Measurements from ENCODE around the gene PSMB7. TPM values are rescaled to one million over a fixed set of nuclear protein-coding genes. Genes with fewer than 3 reads are reported as not detected.
A peak's percentile ranks its signal among the peaks of the same experiment; 100 is the strongest.

PSMB7 gene
- polyA plus RNA-seq, 3 donors from 2014 or later = 167 to 256 (median 186) TPM

- Mint-ChIP-seq H3K4me1 (peaks cover 35 to 79% of the 10 kb centered on the region in 2 donors), H3K36me3 (no peaks in the 10 kb centered on the region), H3K4me3 (no peak overlapping the region), H3K27me3 (ENCODE audit: low read depth in 3 of 3) (no peaks in the 10 kb centered on the region), H3K27ac (no peak overlapping the region), H3K9me3 (no peaks in the 10 kb centered on the region)
- no peak for DNase-seq
Measured at GRCh38 chr9:124392254-124392870, 22.9 kb downstream of the PSMB7 start.

DNA sequence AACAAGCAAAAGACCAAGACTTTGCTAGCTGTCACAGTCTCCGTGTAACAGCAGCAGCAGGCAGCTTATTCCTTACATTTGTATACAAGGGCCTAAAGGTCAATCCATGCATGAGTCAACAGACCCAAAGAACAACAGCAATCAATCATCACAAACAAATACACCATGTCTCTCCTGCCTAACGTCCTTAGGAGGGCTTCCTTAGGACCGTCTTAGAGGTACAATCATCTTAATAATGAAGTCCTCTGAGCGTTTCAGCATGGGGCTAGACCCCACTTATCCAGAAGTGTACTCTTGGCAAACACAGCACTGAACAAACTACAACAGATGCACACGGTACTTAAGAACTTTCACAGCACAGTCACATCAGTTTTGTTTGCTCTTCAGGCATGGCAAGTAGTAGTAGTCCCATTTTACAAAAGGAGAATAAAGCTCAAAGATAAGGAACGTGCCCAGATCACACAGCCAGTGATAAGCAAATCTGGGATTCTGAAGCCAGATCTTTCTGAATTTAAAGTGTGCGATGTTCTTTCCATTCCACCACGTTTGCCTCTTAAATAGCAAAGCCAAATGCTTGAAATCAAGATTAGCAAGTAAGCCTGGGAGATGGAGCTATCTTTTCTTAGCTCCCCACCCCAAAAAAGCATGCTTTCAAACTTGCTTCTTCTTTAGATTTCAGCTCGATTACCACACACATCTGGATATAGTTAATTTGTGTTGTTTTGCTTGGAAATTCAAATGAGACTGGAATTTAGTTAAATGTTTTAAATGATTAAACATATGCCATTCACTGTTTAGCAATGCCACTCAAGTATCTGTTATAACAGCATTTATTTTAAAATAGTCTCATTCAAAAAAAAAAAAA lies 24.2 kb downstream of the PSMB7 start:
- no peaks in the 10 kb centered on the region for H3K36me3 Mint-ChIP-seq
- H3K9me3 Mint-ChIP-seq = no peaks in the 10 kb centered on the region
- peak overlapping the region in 1 of 6 donors; percentile 54 for H3K27ac Mint-ChIP-seq
- no peaks in the 10 kb centered on the region for H3K27me3 Mint-ChIP-seq (ENCODE audit: low read depth in 3 of 3)
- no peak for DNase-seq
- no peak overlapping the region for H3K4me3 Mint-ChIP-seq
- peaks cover 38 to 85% of the 10 kb centered on the region in 2 donors for H3K4me1 Mint-ChIP-seq

GRCh38 chr9:124389146-124389939 lies 25.9 kb downstream of the PSMB7 start:
- H3K27me3 Mint-ChIP-seq (ENCODE audit: low read depth in 3 of 3) = no peaks in the 10 kb centered on the region
- no peaks in the 10 kb centered on the region for H3K36me3 Mint-ChIP-seq
- H3K4me1 Mint-ChIP-seq = peaks cover 32 to 73% of the 10 kb centered on the region in 2 donors
- H3K9me3 Mint-ChIP-seq = no peaks in the 10 kb centered on the region
- H3K27ac Mint-ChIP-seq = peak overlapping the region in 1 of 6 donors; percentile 66
- H3K4me3 Mint-ChIP-seq = no peak overlapping the region
- DNase-seq = no peak

- no peak overlapping the region for H3K27ac Mint-ChIP-seq
- peaks cover 0 to 8% (median 6%) of the 10 kb centered on the region in 3 donors for H3K36me3 Mint-ChIP-seq
- no peak overlapping the region for H3K4me3 Mint-ChIP-seq
- H3K4me1 Mint-ChIP-seq = peaks cover 29 to 66% of the 10 kb centered on the region in 2 donors
- DNase-seq = no peak
- peaks cover 0 to 4% (median 0%) of the 10 kb centered on the region in 3 donors for H3K27me3 Mint-ChIP-seq (ENCODE audit: low read depth in 3 of 3)
- no peaks in the 10 kb centered on the region for H3K9me3 Mint-ChIP-seq
Measured at GRCh38 chr9:124388275-124389048, 26.8 kb downstream of the PSMB7 start.

DNA sequence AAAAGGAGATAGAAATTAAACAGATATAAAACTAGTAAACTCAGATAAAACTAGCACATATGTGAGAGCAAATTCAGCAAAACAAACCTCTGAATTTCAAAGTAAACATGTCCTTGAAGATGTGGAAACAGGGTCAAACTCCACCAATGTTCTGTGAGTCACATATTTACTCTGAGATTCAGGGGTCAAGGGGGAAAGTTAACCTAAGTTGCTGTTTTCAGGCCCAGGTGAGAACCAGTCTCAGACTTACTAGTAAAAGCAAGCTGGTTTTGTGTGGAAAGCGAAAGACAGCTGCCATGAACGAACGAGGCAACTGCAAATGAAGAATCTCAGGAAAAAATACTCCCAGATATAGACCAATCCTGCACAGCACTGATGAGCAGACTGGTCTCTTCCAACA lies 29.0 kb downstream of the PSMB7 start:
- H3K27ac Mint-ChIP-seq = peak overlapping the region in 1 of 6 donors; percentile 67
- H3K9me3 Mint-ChIP-seq = no peaks in the 10 kb centered on the region
- peaks cover 0 to 4% (median 0%) of the 10 kb centered on the region in 3 donors for H3K27me3 Mint-ChIP-seq (ENCODE audit: low read depth in 3 of 3)
- peaks cover 5 to 16% (median 9%) of the 10 kb centered on the region in 3 donors for H3K36me3 Mint-ChIP-seq
- DNase-seq = no peak
- H3K4me3 Mint-ChIP-seq = no peak overlapping the region
- peaks cover 34 to 69% of the 10 kb centered on the region in 2 donors for H3K4me1 Mint-ChIP-seq

DNA sequence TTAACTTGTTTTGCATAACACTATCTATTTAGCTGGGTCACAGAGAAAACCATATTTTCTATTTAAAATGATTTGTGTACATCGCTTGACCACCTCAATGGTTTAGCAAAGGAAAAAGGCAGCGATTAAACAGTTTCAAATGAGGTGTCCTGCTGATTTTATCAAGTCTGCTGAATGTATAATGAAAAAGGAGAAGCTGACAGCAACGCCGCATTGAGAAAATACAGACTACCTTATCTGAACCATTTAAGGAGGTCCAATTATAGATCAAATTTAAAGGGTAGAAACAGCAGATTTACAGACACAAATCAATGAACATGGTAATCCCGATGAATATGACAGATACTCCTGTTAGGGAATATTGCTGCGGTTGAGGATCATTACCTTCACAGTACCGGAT lies 29.6 kb downstream of the PSMB7 start:
- no peak overlapping the region for H3K4me3 Mint-ChIP-seq
- DNase-seq = no peak
- H3K9me3 Mint-ChIP-seq = no peaks in the 10 kb centered on the region
- peak overlapping the region in 1 of 6 donors; percentile 64 for H3K27ac Mint-ChIP-seq
- H3K27me3 Mint-ChIP-seq (ENCODE audit: low read depth in 3 of 3) = peaks cover 0 to 4% (median 0%) of the 10 kb centered on the region in 3 donors
- peaks cover 5 to 16% (median 9%) of the 10 kb centered on the region in 3 donors for H3K36me3 Mint-ChIP-seq
- peaks cover 30 to 67% of the 10 kb centered on the region in 2 donors for H3K4me1 Mint-ChIP-seq

- H3K36me3 Mint-ChIP-seq = peaks cover 5 to 19% (median 9%) of the 10 kb centered on the region in 3 donors
- H3K9me3 Mint-ChIP-seq = no peaks in the 10 kb centered on the region
- H3K27me3 Mint-ChIP-seq (ENCODE audit: low read depth in 3 of 3) = peaks cover 0 to 4% (median 0%) of the 10 kb centered on the region in 3 donors
Measured at GRCh38 chr9:124384846-124385245, 30.4 kb downstream of the PSMB7 start.

GRCh38 chr9:124384210-124384609 lies 31.0 kb downstream of the PSMB7 start:
- H3K4me1 Mint-ChIP-seq = peaks cover 27 to 61% of the 10 kb centered on the region in 2 donors
- peaks cover 5 to 19% (median 9%) of the 10 kb centered on the region in 3 donors for H3K36me3 Mint-ChIP-seq
- H3K27ac Mint-ChIP-seq = no peak overlapping the region
- no peak for DNase-seq
- H3K4me3 Mint-ChIP-seq = no peak overlapping the region
- no peaks in the 10 kb centered on the region for H3K9me3 Mint-ChIP-seq
- peaks cover 0 to 4% (median 0%) of the 10 kb centered on the region in 3 donors for H3K27me3 Mint-ChIP-seq (ENCODE audit: low read depth in 3 of 3)

More at GRCh38 chr9:124384846-124385245, 30.4 kb downstream of the PSMB7 start:
- Mint-ChIP-seq H3K27ac (peak overlapping the region in 1 of 6 donors; percentile 60), H3K4me3 (no peak overlapping the region), H3K4me1 (peaks cover 31 to 64% of the 10 kb centered on the region in 2 donors)
- no peak for DNase-seq

DNA sequence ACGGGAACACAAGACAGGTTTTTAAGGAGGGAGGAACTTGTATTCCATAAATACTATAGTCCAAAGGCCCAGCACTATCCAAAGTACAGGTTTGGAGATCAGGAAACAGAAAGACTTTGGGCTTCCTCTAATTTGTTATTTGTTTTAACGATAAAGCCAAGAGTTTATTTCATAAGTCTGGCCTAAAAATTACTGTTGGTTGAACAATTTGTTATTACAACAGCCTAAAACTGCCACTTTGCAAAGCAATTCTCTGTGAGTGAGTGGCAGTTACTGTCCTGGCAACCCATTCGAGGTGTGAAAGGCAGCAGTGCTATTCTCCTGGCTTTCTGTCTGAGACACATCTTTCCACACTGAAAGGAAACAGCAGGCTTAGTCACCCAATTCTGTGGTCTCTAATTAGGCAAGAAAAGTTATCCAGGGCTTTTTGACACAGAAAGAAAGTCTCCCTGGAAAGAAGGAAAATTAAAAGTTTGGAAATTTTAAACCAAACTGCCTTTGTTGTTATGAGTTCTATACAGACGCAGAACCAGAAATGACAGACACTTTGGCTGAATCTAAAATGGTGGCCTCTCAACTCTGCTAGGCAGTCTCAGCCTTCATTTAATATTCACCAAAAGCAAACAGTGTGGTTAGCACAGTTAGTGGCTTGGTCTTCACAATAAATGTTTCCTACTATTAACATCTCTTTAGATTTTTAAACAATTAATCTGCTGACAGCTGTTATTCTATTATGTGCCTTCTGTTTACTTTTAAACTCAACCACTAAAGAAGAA lies 33.9 kb downstream of the PSMB7 start:
- Mint-ChIP-seq H3K9me3 (no peaks in the 10 kb centered on the region), H3K27me3 (ENCODE audit: low read depth in 3 of 3) (peaks cover 0 to 4% (median 2%) of the 10 kb centered on the region in 3 donors), H3K36me3 (peaks cover 5 to 19% (median 9%) of the 10 kb centered on the region in 3 donors), H3K4me3 (no peak overlapping the region), H3K27ac (peak overlapping the region in 5 of 6 donors; percentile 6 to 70 (median 41)), H3K4me1 (peaks cover 18 to 61% of the 10 kb centered on the region in 2 donors)
- no peak for DNase-seq

DNA sequence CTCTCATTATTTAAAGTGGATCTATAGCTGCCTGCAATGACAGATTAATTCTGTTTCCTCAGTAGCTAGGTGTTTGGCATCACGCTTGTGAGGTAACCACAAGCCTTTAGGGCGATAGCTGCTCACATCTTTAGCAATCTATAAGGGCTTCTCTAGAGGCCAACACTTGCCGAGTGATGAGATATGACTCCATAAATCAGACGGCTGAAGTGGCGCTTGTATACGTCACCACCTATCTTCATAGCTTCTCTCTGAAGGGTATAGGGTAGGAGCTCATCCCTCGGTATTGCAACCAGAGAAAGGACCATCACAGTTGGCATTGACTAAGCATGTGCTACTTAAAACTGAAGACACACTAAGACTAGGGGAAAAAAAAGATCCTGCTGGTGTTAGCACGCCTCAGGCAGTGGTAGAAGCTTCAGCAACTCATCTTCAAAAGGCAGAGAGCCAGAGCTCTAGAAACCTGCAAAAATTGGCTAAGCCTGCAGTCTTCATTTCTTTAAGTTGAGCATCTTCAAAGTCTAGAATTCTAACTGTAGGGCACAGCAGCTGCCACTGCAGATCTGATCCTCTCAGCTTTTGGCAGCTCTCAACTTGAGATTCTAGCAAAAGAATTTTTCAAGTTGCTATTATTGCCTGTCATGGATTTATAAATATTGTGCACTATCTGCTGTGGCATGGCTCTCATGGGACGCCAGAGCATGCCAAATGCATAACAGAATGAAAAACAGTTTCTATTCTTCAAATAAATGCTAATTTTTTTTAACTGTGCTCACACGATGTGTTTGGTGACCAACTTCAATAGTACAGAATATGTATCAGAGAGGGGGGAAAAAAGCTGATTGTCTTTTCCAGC lies 37.5 kb downstream of the PSMB7 start:
- Mint-ChIP-seq H3K4me1 (peaks cover 15 to 63% of the 10 kb centered on the region in 2 donors), H3K27ac (peak overlapping the region in 1 of 6 donors; percentile 26), H3K4me3 (no peak overlapping the region), H3K36me3 (peaks cover 0 to 12% (median 5%) of the 10 kb centered on the region in 3 donors), H3K9me3 (no peaks in the 10 kb centered on the region), H3K27me3 (ENCODE audit: low read depth in 3 of 3) (peaks cover 0 to 2% (median 0%) of the 10 kb centered on the region in 3 donors)
- no peak for DNase-seq

DNA sequence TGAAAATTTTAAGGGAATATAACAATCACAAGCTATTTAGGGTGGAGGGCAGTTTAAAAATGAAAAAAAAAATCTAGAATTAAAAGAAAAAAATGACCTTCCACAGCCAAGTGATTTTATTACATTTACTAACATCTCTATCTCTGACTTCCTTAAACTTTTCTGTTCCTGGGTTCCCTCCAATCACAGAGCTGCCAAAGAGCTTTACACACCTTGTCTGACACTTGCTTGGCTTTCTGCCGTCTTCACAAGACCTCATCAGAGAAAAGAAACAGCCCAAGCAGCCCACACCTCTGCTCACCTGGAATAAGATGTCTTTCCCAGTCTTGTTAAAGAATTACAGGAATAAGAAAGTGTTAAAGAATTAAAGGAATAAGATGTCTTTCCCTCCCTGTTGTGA lies 38.9 kb downstream of the PSMB7 start:
- H3K27me3 Mint-ChIP-seq (ENCODE audit: low read depth in 3 of 3) = peaks cover 0 to 2% (median 0%) of the 10 kb centered on the region in 3 donors
- peak overlapping the region in 2 of 6 donors; percentile 26 to 60 for H3K27ac Mint-ChIP-seq
- DNase-seq = no peak
- peaks cover 13 to 71% of the 10 kb centered on the region in 2 donors for H3K4me1 Mint-ChIP-seq
- H3K4me3 Mint-ChIP-seq = no peak overlapping the region
- H3K36me3 Mint-ChIP-seq = peaks cover 0 to 10% (median 5%) of the 10 kb centered on the region in 3 donors
- no peaks in the 10 kb centered on the region for H3K9me3 Mint-ChIP-seq
